BLaER1 (cell line): ENCODE measurements around the gene OR10G6.

Experiments
- H3K27ac ChIP-seq: shearing (Covaris generic); formaldehyde crosslinking; 2 replicates; pipeline ENCODE4 v1.8.1; 2022
- H3K27me3 ChIP-seq: shearing (Covaris generic); formaldehyde crosslinking; 2 replicates; pipeline ENCODE4 v1.8.1; 2022
- H3K36me3 ChIP-seq: shearing (Covaris generic); formaldehyde crosslinking; 2 replicates; pipeline ENCODE4 v1.8.1; 2022
- H3K4me1 ChIP-seq: shearing (Covaris generic); formaldehyde crosslinking; 2 replicates; pipeline ENCODE4 v1.8.1; 2022
- H3K4me2 ChIP-seq: shearing (Covaris generic); formaldehyde crosslinking; 2 replicates; pipeline ENCODE4 v1.8.1; 2022
- H3K4me3 ChIP-seq: shearing (Covaris generic); formaldehyde crosslinking; 2 replicates; pipeline ENCODE4 v1.8.1; 2022
- H3K9ac ChIP-seq: shearing (Covaris generic); formaldehyde crosslinking; 2 replicates; pipeline ENCODE4 v1.8.1; 2022
- H3K9me3 ChIP-seq: shearing (Covaris generic); formaldehyde crosslinking; 2 replicates; pipeline ENCODE4 v1.8.1; 2022
- H4K20me1 ChIP-seq: shearing (Covaris generic); formaldehyde crosslinking; 2 replicates; pipeline ENCODE4 v1.8.1; 2022
- Cebpa-rat ChIP-seq: shearing (Covaris generic); IDR thresholded peaks from 2 replicates; pipeline ENCODE4 v1.8.1; 2022

The OR10G6 gene

GRCh38 chr11:123976770-123977560 lies 18.0 kb downstream of the OR10G6 start:
- no peak for TF ChIP-seq Cebpa-rat
- Histone ChIP-seq H3K9me3 (peaks cover 7% of the 10 kb centered on the region; the same call in 1 of the 2 replicates), H3K27me3 (no peaks in the 10 kb centered on the region), H3K4me2 (no peak overlapping the region), H3K4me3 (no peak overlapping the region), H3K36me3 (no peaks in the 10 kb centered on the region), H3K27ac (no peak overlapping the region), H3K9ac (no peak overlapping the region), H4K20me1 (no peaks in the 10 kb centered on the region), H3K4me1 (no peaks in the 10 kb centered on the region)

DNA sequence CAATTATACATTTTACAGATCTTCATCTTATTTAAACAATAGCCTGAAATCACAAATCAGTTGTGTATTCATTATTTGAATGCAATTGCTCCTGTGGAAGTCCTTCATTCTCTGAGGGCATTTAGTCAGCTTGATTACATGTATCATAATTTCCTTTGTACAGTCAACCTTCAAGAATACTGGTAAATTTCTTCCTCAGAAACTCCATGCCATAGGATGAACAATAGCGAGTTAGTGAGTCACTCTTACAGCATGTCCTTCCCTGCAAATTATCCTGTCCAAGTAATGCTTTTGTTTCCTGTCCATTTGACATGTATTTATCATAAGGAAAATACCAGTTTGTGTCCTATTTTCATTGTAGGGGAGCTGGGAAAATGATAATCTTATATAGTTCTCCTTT lies 21.1 kb downstream of the OR10G6 start:
- no peak for TF ChIP-seq Cebpa-rat
- H3K4me1 ChIP-seq = no peaks in the 10 kb centered on the region
- no peak overlapping the region for H3K4me3 ChIP-seq
- no peak overlapping the region for H3K4me2 ChIP-seq
- H3K9ac ChIP-seq = no peak overlapping the region
- no peaks in the 10 kb centered on the region for H4K20me1 ChIP-seq
- H3K27ac ChIP-seq = no peak overlapping the region
- no peaks in the 10 kb centered on the region for H3K27me3 ChIP-seq
- H3K9me3 ChIP-seq = no peaks in the 10 kb centered on the region
- no peaks in the 10 kb centered on the region for H3K36me3 ChIP-seq

GRCh38 chr11:123956752-123957151 lies 38.2 kb downstream of the OR10G6 start:
- H3K27ac ChIP-seq = no peak overlapping the region
- no peaks in the 10 kb centered on the region for H4K20me1 ChIP-seq
- H3K4me1 ChIP-seq = no peaks in the 10 kb centered on the region
- H3K9me3 ChIP-seq = no peaks in the 10 kb centered on the region
- no peak for TF ChIP-seq Cebpa-rat
- no peaks in the 10 kb centered on the region for H3K27me3 ChIP-seq
- no peaks in the 10 kb centered on the region for H3K36me3 ChIP-seq
- H3K4me3 ChIP-seq = no peak overlapping the region
- H3K4me2 ChIP-seq = no peak overlapping the region
- no peak overlapping the region for H3K9ac ChIP-seq

- H3K27ac ChIP-seq = no peak overlapping the region
- H3K9me3 ChIP-seq = no peaks in the 10 kb centered on the region
- H4K20me1 ChIP-seq = no peaks in the 10 kb centered on the region
- no peaks in the 10 kb centered on the region for H3K27me3 ChIP-seq
- H3K36me3 ChIP-seq = no peaks in the 10 kb centered on the region
- H3K4me1 ChIP-seq = no peaks in the 10 kb centered on the region
- H3K9ac ChIP-seq = no peak overlapping the region
- no peak for TF ChIP-seq Cebpa-rat
- no peak overlapping the region for H3K4me2 ChIP-seq
- no peak overlapping the region for H3K4me3 ChIP-seq
Measured at GRCh38 chr11:123945132-123945531, 49.8 kb downstream of the OR10G6 start.
